ENCODE measurements around the gene TTC23. TPM values are rescaled to one million over a fixed set of nuclear protein-coding genes. Genes with fewer than 3 reads are reported as not detected.

TTC23 gene
- total and polyA plus RNA-seq, 7 experiments from 2014 or later = 0.34 to 4.0 (median 0.92) TPM

DNA sequence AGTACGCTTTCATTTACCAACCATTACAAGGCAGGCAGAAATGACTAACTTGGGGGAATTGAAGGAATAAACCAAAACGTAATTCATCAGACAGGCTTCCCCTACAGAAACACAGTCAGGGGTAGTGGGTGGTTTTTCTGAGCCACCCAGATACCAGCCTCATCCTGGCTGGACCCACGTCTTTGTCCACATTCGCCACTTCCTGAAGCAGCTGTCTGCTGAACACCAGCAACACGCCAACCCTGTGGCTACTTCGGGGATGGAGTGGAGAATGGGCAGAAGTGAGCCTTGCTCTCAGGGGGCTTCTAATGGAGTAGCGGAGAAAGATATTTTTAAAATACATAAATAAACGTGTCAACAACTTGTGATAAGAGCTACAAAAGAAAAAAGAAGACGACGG lies 104.4 kb downstream of the TTC23 start:
- no peaks in the 10 kb centered on the region for H3K36me3 Mint-ChIP-seq
- no peak overlapping the region for H3K4me3 Mint-ChIP-seq
- H3K27ac Mint-ChIP-seq = no peak overlapping the region
- H3K4me3 ChIP-seq (ENCODE audit: low read length) = no peak overlapping the region
- intact Hi-C loops (cut with micrococcal nuclease) = no loop called here
- no peaks in the 10 kb centered on the region for H3K4me1 ChIP-seq (ENCODE audit: control insufficient read depth in 2 of 2, insufficient read depth in 2 of 2, low read length in 2 of 2)
- POLR2A ChIA-PET = no interaction called here
- no peaks in the 10 kb centered on the region for H3K9me3 ChIP-seq (ENCODE audit: control insufficient read depth in 2 of 3, low read length in 3 of 3)
- H3K36me3 ChIP-seq (ENCODE audit: control insufficient read depth in 2 of 3, insufficient read depth in 3 of 3, low read length in 3 of 3) = no peaks in the 10 kb centered on the region
- no peaks in the 10 kb centered on the region for H3K27me3 ChIP-seq (ENCODE audit: control insufficient read depth in 2 of 2, insufficient read depth in 2 of 2, low read length in 2 of 2)
- ATAC-seq = no peak
- DNase-seq = no peak
- peaks cover 0 to 10% (median 0%) of the 10 kb centered on the region in 5 donors for H3K27me3 Mint-ChIP-seq
- CTCF ChIA-PET = no interaction called here
- H3K4me1 Mint-ChIP-seq = no peaks in the 10 kb centered on the region
- H3K9me3 Mint-ChIP-seq = peaks cover 0 to 1% (median 0%) of the 10 kb centered on the region in 11 donors
- H3K27ac ChIP-seq (ENCODE audit: low read depth, low read length) = no peak overlapping the region

DNA sequence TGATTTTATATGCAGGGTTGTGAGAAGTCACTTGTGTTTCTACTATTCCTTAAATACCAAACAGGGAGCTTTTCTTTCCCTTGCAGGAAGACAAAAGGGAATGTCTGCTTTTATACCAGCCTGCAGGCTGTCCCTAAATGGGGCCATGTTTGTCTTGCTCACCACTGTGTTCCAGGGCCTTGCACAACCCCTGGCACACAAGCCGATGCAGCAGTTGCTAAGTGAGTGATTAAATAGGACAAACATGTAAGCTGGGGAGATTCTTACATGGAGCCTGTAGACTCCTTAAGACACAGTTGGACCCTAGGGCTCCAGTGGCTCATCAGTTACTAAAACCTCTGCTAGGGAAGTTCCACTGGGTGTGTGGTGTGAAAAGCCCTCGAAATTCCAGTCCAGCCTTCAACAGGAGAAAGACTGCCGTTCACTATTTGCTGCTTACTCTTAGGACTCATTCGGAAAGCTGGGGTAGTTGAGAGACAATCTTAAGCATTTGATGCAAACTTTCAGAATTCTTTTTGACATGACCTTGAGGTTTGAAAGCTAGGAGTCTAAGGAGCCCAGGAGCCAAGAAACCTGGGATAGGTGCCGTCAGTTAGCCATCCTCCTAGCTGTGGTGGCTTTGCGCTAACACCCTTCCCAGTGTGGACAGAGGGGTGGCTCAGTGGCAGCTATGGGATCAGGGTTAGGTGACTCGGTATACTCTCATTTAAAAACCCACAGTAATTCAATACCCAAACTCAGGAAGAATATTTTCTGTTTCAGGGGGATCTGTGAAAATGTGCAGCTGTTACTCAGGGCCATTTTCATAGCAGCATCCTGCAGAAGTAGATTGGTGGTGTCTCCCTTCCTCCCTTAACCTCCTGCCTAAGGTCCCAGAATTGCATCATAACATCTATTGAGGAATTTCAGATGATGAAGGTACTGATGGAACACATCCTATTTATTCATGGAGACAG lies 105.4 kb downstream of the TTC23 start:
- no peak for ATAC-seq
- peaks cover 0 to 10% (median 0%) of the 10 kb centered on the region in 5 donors for H3K27me3 Mint-ChIP-seq
- H3K9me3 Mint-ChIP-seq = peaks cover 0 to 2% (median 0%) of the 10 kb centered on the region in 11 donors
- no peaks in the 10 kb centered on the region for H3K9me3 ChIP-seq (ENCODE audit: control insufficient read depth in 2 of 3, low read length in 3 of 3)
- intact Hi-C loops (cut with micrococcal nuclease) = no loop called here
- H3K27ac Mint-ChIP-seq = no peak overlapping the region
- no peaks in the 10 kb centered on the region for H3K27me3 ChIP-seq (ENCODE audit: control insufficient read depth in 2 of 2, insufficient read depth in 2 of 2, low read length in 2 of 2)
- no peak overlapping the region for H3K27ac ChIP-seq (ENCODE audit: low read depth, low read length)
- H3K4me1 Mint-ChIP-seq = no peaks in the 10 kb centered on the region
- H3K36me3 Mint-ChIP-seq = no peaks in the 10 kb centered on the region
- H3K36me3 ChIP-seq (ENCODE audit: control insufficient read depth in 2 of 3, insufficient read depth in 3 of 3, low read length in 3 of 3) = no peaks in the 10 kb centered on the region
- no peaks in the 10 kb centered on the region for H3K4me1 ChIP-seq (ENCODE audit: control insufficient read depth in 2 of 2, insufficient read depth in 2 of 2, low read length in 2 of 2)
- no peak overlapping the region for H3K4me3 ChIP-seq (ENCODE audit: low read length)
- no peak overlapping the region for H3K4me3 Mint-ChIP-seq
- CTCF ChIA-PET = no interaction called here
- POLR2A ChIA-PET = no interaction called here
- DNase-seq = no peak

DNA sequence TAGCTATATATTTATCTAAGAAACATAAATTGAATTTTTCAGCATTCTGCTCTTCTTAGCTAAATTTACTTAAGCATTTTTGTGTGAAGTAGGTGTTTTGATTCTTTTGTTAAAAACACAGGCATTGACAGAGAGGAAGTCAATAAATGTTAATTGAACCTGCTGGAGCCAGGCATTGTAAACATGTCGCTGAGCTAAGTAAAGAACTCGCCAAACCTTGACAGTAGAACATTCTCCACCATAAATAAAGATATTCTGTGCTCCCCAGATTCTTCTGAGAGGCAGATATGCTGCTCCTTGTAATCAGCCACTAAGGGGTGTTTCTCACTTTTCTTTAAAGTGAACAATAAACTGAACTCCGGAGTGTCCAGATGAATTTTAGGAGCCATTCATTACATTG lies 106.1 kb downstream of the TTC23 start:
- intact Hi-C loops (cut with micrococcal nuclease) = no loop called here
- no peaks in the 10 kb centered on the region for H3K9me3 ChIP-seq (ENCODE audit: control insufficient read depth in 2 of 3, low read length in 3 of 3)
- H3K36me3 Mint-ChIP-seq = no peaks in the 10 kb centered on the region
- no peaks in the 10 kb centered on the region for H3K27me3 ChIP-seq (ENCODE audit: control insufficient read depth in 2 of 2, insufficient read depth in 2 of 2, low read length in 2 of 2)
- no peak overlapping the region for H3K27ac Mint-ChIP-seq
- DNase-seq (no peak), ATAC-seq (no peak)
- no peaks in the 10 kb centered on the region for H3K4me1 ChIP-seq (ENCODE audit: control insufficient read depth in 2 of 2, insufficient read depth in 2 of 2, low read length in 2 of 2)
- no peak overlapping the region for H3K4me3 Mint-ChIP-seq
- no peak overlapping the region for H3K4me3 ChIP-seq (ENCODE audit: low read length)
- no peak overlapping the region for H3K27ac ChIP-seq (ENCODE audit: low read depth, low read length)
- H3K36me3 ChIP-seq (ENCODE audit: control insufficient read depth in 2 of 3, insufficient read depth in 3 of 3, low read length in 3 of 3) = no peaks in the 10 kb centered on the region
- peaks cover 0 to 10% (median 0%) of the 10 kb centered on the region in 5 donors for H3K27me3 Mint-ChIP-seq
- peaks cover 0 to 2% (median 0%) of the 10 kb centered on the region in 11 donors for H3K9me3 Mint-ChIP-seq
- CTCF ChIA-PET = no interaction called here
- H3K4me1 Mint-ChIP-seq = no peaks in the 10 kb centered on the region
- POLR2A ChIA-PET = no interaction called here

DNA sequence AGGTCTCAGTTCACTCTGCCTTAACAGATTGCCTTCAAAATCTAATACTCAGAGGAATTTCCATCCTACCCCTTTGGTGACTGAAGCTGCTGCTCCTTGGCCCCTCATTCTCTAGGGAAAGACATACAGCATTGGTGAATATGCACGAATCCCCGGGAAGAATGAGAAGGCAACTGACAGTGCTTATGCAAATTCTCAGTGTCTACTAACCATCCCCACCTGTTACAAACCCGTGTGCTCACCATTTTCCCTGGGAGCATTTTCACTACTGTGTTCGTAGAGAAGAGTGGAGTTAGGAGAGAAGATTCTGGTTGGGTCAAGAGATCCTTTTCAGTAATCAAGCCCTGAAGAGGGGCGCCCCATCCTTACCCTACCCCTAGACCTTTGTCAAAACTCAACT lies 106.8 kb downstream of the TTC23 start:
- ATAC-seq = no peak
- H3K4me1 Mint-ChIP-seq = no peaks in the 10 kb centered on the region

GRCh38 chr15:99141943-99142342 lies 107.4 kb downstream of the TTC23 start:
- no peak for ATAC-seq
- CTCF ChIA-PET = no interaction called here
- Histone ChIP-seq H3K36me3 (ENCODE audit: control insufficient read depth in 2 of 3, insufficient read depth in 3 of 3, low read length in 3 of 3) (no peaks in the 10 kb centered on the region), H3K4me1 (ENCODE audit: control insufficient read depth in 2 of 2, insufficient read depth in 2 of 2, low read length in 2 of 2) (no peaks in the 10 kb centered on the region), H3K27ac (ENCODE audit: low read depth, low read length) (no peak overlapping the region), H3K4me3 (ENCODE audit: low read length) (no peak overlapping the region), H3K27me3 (ENCODE audit: control insufficient read depth in 2 of 2, insufficient read depth in 2 of 2, low read length in 2 of 2) (no peaks in the 10 kb centered on the region), H3K9me3 (ENCODE audit: control insufficient read depth in 2 of 3, low read length in 3 of 3) (no peaks in the 10 kb centered on the region)
- H3K27me3 Mint-ChIP-seq = peaks cover 0 to 10% (median 0%) of the 10 kb centered on the region in 5 donors
- no peak for DNase-seq
- intact Hi-C loops (cut with micrococcal nuclease) = no loop called here
- H3K4me3 Mint-ChIP-seq = no peak overlapping the region
- POLR2A ChIA-PET = no interaction called here
- H3K36me3 Mint-ChIP-seq = no peaks in the 10 kb centered on the region
- no peaks in the 10 kb centered on the region for H3K4me1 Mint-ChIP-seq
- H3K27ac Mint-ChIP-seq = no peak overlapping the region
- H3K9me3 Mint-ChIP-seq = peaks cover 0 to 2% (median 0%) of the 10 kb centered on the region in 11 donors

More for the DNA sequence above, 106.8 kb downstream of the TTC23 start:
- Histone ChIP-seq H3K36me3 (ENCODE audit: control insufficient read depth in 2 of 3, insufficient read depth in 3 of 3, low read length in 3 of 3) (no peaks in the 10 kb centered on the region), H3K9me3 (ENCODE audit: control insufficient read depth in 2 of 3, low read length in 3 of 3) (no peaks in the 10 kb centered on the region), H3K4me3 (ENCODE audit: low read length) (no peak overlapping the region), H3K27me3 (ENCODE audit: control insufficient read depth in 2 of 2, insufficient read depth in 2 of 2, low read length in 2 of 2) (no peaks in the 10 kb centered on the region), H3K4me1 (ENCODE audit: control insufficient read depth in 2 of 2, insufficient read depth in 2 of 2, low read length in 2 of 2) (no peaks in the 10 kb centered on the region), H3K27ac (ENCODE audit: low read depth, low read length) (no peak overlapping the region)
- Mint-ChIP-seq H3K27ac (no peak overlapping the region), H3K27me3 (peaks cover 0 to 10% (median 0%) of the 10 kb centered on the region in 5 donors), H3K9me3 (peaks cover 0 to 2% (median 0%) of the 10 kb centered on the region in 11 donors), H3K4me3 (no peak overlapping the region), H3K36me3 (no peaks in the 10 kb centered on the region)
- ChIA-PET CTCF (no interaction called here), POLR2A (no interaction called here)
- intact Hi-C loops (cut with micrococcal nuclease) = no loop called here
- no peak for DNase-seq

DNA sequence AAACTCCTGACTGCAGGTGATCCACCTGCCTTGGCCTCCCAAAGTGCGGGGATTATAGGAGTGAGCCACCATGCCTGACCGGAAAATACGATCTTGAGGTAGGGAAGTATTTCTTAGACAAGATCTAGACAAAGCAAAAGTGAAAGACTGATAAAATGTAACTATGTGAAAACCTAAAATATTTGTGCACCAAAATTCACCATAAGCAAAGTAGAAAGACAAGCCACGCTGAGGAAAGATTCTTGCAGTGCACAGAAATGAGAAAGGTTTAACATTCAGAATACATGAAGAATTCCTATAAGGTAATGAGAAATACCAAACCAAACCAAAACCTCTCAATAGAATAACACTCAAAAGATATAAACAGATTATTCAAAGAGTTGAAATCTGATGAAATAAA lies 108.8 kb downstream of the TTC23 start:
- Histone ChIP-seq H3K27me3 (ENCODE audit: control insufficient read depth in 2 of 2, insufficient read depth in 2 of 2, low read length in 2 of 2) (no peaks in the 10 kb centered on the region), H3K36me3 (ENCODE audit: control insufficient read depth in 2 of 3, insufficient read depth in 3 of 3, low read length in 3 of 3) (no peaks in the 10 kb centered on the region), H3K27ac (ENCODE audit: low read depth, low read length) (no peak overlapping the region), H3K4me3 (ENCODE audit: low read length) (no peak overlapping the region), H3K4me1 (ENCODE audit: control insufficient read depth in 2 of 2, insufficient read depth in 2 of 2, low read length in 2 of 2) (no peaks in the 10 kb centered on the region), H3K9me3 (ENCODE audit: control insufficient read depth in 2 of 3, low read length in 3 of 3) (no peaks in the 10 kb centered on the region)
- H3K27me3 Mint-ChIP-seq = peaks cover 0 to 4% (median 0%) of the 10 kb centered on the region in 5 donors
- no peak for ATAC-seq
- DNase-seq = no peak
- H3K36me3 Mint-ChIP-seq = no peaks in the 10 kb centered on the region
- POLR2A ChIA-PET = no interaction called here
- peaks cover 0 to 2% (median 0%) of the 10 kb centered on the region in 11 donors for H3K9me3 Mint-ChIP-seq
- no peaks in the 10 kb centered on the region for H3K4me1 Mint-ChIP-seq
- CTCF ChIA-PET = no interaction called here
- no peak overlapping the region for H3K4me3 Mint-ChIP-seq
- intact Hi-C loops (cut with micrococcal nuclease) = no loop called here
- no peak overlapping the region for H3K27ac Mint-ChIP-seq

DNA sequence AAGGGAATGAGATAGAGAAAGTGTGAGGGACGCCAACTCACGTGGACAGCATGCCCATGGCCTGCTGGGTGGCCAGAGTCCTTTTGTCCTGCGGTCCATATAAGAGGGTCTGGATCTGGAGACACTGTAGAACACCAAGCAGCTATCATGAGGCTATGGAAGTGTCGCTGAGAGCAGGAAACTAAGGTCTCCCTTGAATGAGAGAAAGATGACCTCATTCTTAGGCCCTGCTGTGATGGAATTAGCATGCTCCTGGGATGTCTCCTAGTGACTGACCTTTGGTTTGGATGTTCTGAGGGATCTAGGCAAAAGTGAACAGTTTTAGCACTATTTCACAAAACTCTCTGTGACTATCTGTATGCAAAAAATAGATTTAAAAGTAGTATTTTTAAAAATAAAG lies 110.1 kb downstream of the TTC23 start:
- no peak for DNase-seq
- Histone ChIP-seq H3K36me3 (ENCODE audit: control insufficient read depth in 2 of 3, insufficient read depth in 3 of 3, low read length in 3 of 3) (no peaks in the 10 kb centered on the region), H3K9me3 (ENCODE audit: control insufficient read depth in 2 of 3, low read length in 3 of 3) (no peaks in the 10 kb centered on the region), H3K27ac (ENCODE audit: low read depth, low read length) (no peak overlapping the region), H3K27me3 (ENCODE audit: control insufficient read depth in 2 of 2, insufficient read depth in 2 of 2, low read length in 2 of 2) (no peaks in the 10 kb centered on the region), H3K4me1 (ENCODE audit: control insufficient read depth in 2 of 2, insufficient read depth in 2 of 2, low read length in 2 of 2) (no peaks in the 10 kb centered on the region), H3K4me3 (ENCODE audit: low read length) (no peak overlapping the region)
- Mint-ChIP-seq H3K4me1 (no peaks in the 10 kb centered on the region), H3K27me3 (no peaks in the 10 kb centered on the region), H3K36me3 (no peaks in the 10 kb centered on the region), H3K27ac (no peak overlapping the region), H3K9me3 (peaks cover 0 to 2% (median 0%) of the 10 kb centered on the region in 11 donors), H3K4me3 (no peak overlapping the region)
- intact Hi-C loops (cut with micrococcal nuclease) = no loop called here
- ATAC-seq = no peak
- CTCF ChIA-PET = no interaction called here
- POLR2A ChIA-PET = no interaction called here

Data from naive thymus-derived CD4-positive, alpha-beta T cell (primary cell).